Neuronal stem cell (in vitro differentiated cells): ENCODE data around the gene TMEM86A.
"Not testable (repeated sequence)": the region's sequence is repeated elsewhere in the genome, so short reads cannot be mapped to it uniquely, and the experiment has no call there.

ENCODE experiments used
- DNase-seq: peaks from one replicate; pipeline ENCODE4 v3.0.0-alpha.2; 2013; ENCODE audit warnings: low spot score
- H2AFZ ChIP-seq: one replicate; pipeline ENCODE4 v1.6.1; 2013; ENCODE audit warnings: mild to moderate bottlenecking, low read length, inconsistent platforms
- H2AK5ac ChIP-seq: 2 replicates; pipeline ENCODE4 v1.6.1; 2013; ENCODE audit warnings: low read depth, mild to moderate bottlenecking, inconsistent platforms, low read length, moderate library complexity, mixed read lengths
- H2BK120ac ChIP-seq: 2 replicates; pipeline ENCODE4 v1.6.1; 2013; ENCODE audit warnings: low read depth, mild to moderate bottlenecking, inconsistent platforms, low read length, moderate library complexity, mixed read lengths
- H2BK12ac ChIP-seq: one replicate; pipeline ENCODE4 v1.6.1; 2013; ENCODE audit warnings: low read length, inconsistent platforms
- H2BK15ac ChIP-seq: 2 replicates; pipeline ENCODE4 v1.6.1; 2013; ENCODE audit warnings: mild to moderate bottlenecking, low read length, inconsistent platforms, mixed read lengths
- H2BK5ac ChIP-seq: one replicate; pipeline ENCODE4 v1.6.1; 2013; ENCODE audit warnings: inconsistent platforms, mild to moderate bottlenecking, low read length, moderate library complexity
- H3K14ac ChIP-seq: one replicate; pipeline ENCODE4 v1.6.1; 2013; ENCODE audit warnings: low read length, inconsistent platforms
- H3K18ac ChIP-seq: 2 replicates; pipeline ENCODE4 v1.6.1; 2013; ENCODE audit warnings: low read length, inconsistent platforms
- H3K23ac ChIP-seq: 2 replicates; pipeline ENCODE4 v1.6.1; 2013; ENCODE audit warnings: low read depth, mild to moderate bottlenecking, mixed read lengths, low read length, inconsistent platforms; ENCODE audit not compliant: poor library complexity
- H3K27ac ChIP-seq: replicated peaks from 3 replicates; pipeline ENCODE4 v1.5.1; 2013; ENCODE audit warnings: low read length, inconsistent platforms
- H3K27me3 ChIP-seq, 3 experiments: 2 replicates each; pipeline ENCODE4 v1.6.1; 2013; ENCODE audit warnings: low read length in 3 of 3, mild to moderate bottlenecking in 2 of 3, inconsistent platforms in 1 of 3, low read depth in 1 of 3, mixed read lengths in 1 of 3, moderate library complexity in 1 of 3; ENCODE audit not compliant: control insufficient read depth in 3 of 3, insufficient read depth in 3 of 3
- H3K36me3 ChIP-seq, 2 donors: replicated peaks in 1 of 2; 2 replicates each; pipeline ENCODE4 v1.6.1; 2013; ENCODE audit warnings: low read length in 2 of 2; ENCODE audit not compliant: control insufficient read depth in 2 of 2, insufficient read depth in 2 of 2
- H3K4ac ChIP-seq: 2 replicates; pipeline ENCODE4 v1.6.1; 2013; ENCODE audit warnings: inconsistent platforms, mild to moderate bottlenecking, low read length, moderate library complexity
- H3K4me1 ChIP-seq, 2 donors: 1 replicate in 1 of 2; 2 replicates in 1 of 2; pipeline ENCODE4 v1.6.1; 2013; ENCODE audit warnings: low read length in 2 of 2, low read depth in 1 of 2; ENCODE audit not compliant: control insufficient read depth in 2 of 2, insufficient read depth in 1 of 2
- H3K4me2 ChIP-seq: one replicate; pipeline ENCODE4 v1.6.1; 2013; ENCODE audit warnings: mild to moderate bottlenecking, low read length, inconsistent platforms; ENCODE audit not compliant: insufficient read depth, poor library complexity, severe bottlenecking
- H3K4me3 ChIP-seq, 2 donors: 2 replicates each; pipeline ENCODE4 v1.5.1; 2013; ENCODE audit warnings: low read length in 2 of 2, mild to moderate bottlenecking in 2 of 2, inconsistent platforms in 1 of 2, moderate library complexity in 1 of 2
- H3K79me1 ChIP-seq: one replicate; pipeline ENCODE4 v1.6.1; 2013; ENCODE audit warnings: low read depth, mild to moderate bottlenecking, inconsistent platforms, low read length, moderate library complexity
- H3K9ac ChIP-seq: one replicate; pipeline ENCODE4 v1.6.1; 2013; ENCODE audit warnings: mild to moderate bottlenecking, low read depth, low read length, inconsistent platforms; ENCODE audit not compliant: poor library complexity
- H3K9me3 ChIP-seq, 2 donors: replicated peaks in 1 of 2; 2 replicates each; pipeline versions ENCODE3 to v1.6.1; 2013; ENCODE audit warnings: low read length in 2 of 2, mild to moderate bottlenecking in 2 of 2, inconsistent platforms in 1 of 2, low read depth in 1 of 2, mixed read lengths in 1 of 2, moderate library complexity in 1 of 2; ENCODE audit not compliant: control insufficient read depth in 2 of 2, insufficient read depth in 1 of 2
- H4K8ac ChIP-seq: one replicate; pipeline ENCODE4 v1.6.1; 2013; ENCODE audit warnings: low read depth, mild to moderate bottlenecking, inconsistent platforms, low read length, moderate library complexity
- H4K91ac ChIP-seq: one replicate; pipeline ENCODE4 v1.6.1; 2013; ENCODE audit warnings: low read length, low read depth, mild to moderate bottlenecking, inconsistent platforms; ENCODE audit not compliant: poor library complexity
- WGBS, 2 donors: extraction: QIAGEN DNeasy Blood & Tissue Kit; methylation state at CpG; one replicate each; pipeline ENCODE4 v1.1.7; 2013; ENCODE audit warnings: missing lambda C conversion rate in 2 of 2, mixed read lengths in 1 of 2; ENCODE audit not compliant: insufficient read length in 2 of 2, insufficient replicate concordance in 1 of 2; ENCODE audit errors: extremely low coverage in 2 of 2; 5-methylcytosine and 5-hydroxymethylcytosine counted together

The TMEM86A gene

DNA sequence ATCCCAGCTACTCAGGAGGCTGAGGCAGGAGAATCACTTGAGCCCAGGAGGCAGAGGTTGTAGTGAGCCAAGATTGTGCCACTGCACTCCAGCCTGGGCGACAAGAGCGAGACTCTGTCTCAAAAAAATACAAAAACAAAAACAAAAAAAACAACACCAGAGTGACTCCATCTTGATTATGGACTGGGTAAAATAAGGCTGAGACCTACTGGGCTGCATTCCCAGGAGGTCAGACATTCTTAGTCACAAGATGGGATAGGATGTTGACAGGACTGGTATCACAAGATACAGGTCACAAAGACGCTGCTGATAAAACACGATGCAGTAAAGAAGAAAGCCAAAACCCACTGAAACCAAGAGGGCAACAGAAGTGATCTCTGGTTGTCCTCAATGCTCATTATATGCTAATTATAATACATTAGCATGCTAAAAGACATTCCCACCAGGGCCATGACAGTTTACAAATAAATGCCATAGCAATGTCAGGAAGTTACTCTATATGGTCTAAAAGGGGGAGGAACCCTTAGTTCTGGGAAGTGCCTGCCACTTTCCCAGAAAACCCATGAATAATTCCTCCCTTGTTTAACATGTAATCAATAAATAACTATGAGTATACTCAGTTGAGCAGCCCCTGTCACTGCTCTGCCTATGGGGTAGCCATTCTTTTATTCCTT, 7.0 kb upstream of the TMEM86A start:
- H3K27ac ChIP-seq, H2BK120ac ChIP-seq, H2BK12ac ChIP-seq, H3K4ac ChIP-seq, H3K14ac ChIP-seq, H4K8ac ChIP-seq, H2BK15ac ChIP-seq, H3K36me3 ChIP-seq, H3K23ac ChIP-seq, H3K27me3 ChIP-seq, H3K9me3 ChIP-seq, H3K18ac ChIP-seq, H2BK5ac ChIP-seq, H4K91ac ChIP-seq, DNase-seq, H3K4me3 ChIP-seq, H3K9ac ChIP-seq, H3K4me2 ChIP-seq, H3K79me1 ChIP-seq, H2AK5ac ChIP-seq, H3K4me1 ChIP-seq: not testable (repeated sequence)
- peak overlapping the region; percentile 37 for H2AFZ ChIP-seq
- WGBS, 2 donors, result no CpG with 5 or more reads among the region's 4 CpGs

DNA sequence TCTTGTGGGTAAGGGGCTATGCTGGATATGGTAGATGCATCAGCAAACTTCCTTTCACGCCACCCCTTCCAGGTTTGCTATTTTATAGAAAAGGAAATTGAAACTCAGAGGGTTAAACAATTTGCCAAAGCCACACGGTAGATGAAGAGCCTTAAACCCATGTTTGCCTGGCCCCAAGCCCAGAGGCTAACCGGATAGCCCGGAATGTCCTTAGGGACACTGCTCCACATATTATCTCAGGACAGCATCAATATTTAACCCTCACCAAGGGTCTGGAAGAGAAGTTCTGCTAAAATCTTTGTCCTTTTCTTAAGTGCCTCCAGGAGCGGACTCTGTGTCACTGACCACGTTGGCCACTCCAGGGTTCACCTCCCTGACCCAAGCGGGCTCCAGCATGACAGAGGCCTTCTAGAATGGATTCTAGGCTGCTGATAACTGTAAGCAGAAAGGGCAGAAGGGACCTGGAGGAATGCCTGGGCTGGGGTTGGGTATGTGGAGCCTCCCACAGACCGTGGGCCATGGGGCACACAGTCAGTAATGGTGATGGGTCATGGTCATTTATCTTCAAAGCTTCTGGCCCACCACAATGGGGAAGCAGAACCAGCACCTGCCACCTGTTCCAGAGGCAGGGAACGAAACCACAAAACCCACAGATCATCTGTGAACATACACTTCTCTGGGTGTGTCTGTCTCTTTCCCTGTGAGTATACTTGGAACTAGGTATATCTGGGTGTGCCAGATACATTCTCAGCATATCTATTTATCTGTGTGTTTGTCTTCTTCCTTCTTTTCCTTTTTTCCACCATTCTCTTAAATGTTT, 5.4 kb upstream of the TMEM86A start:
- Histone ChIP-seq H2BK15ac (no peak overlapping the region), H3K27me3 (peaks cover 0 to 17% (median 15%) of the 10 kb centered on the region in 3 experiments), H3K9ac (no peak overlapping the region), H3K4ac (no peak overlapping the region), H2BK120ac (no peak overlapping the region), H4K91ac (no peak overlapping the region), H3K27ac (no peak overlapping the region), H3K36me3 (no peaks in the 10 kb centered on the region), H3K4me3 (no peak overlapping the region), H4K8ac (no peak overlapping the region), H3K9me3 (no peaks in the 10 kb centered on the region), H3K23ac (no peak overlapping the region), H2BK12ac (no peak overlapping the region), H3K4me1 (peaks cover under 1 to 5% of the 10 kb centered on the region in 2 donors), H3K14ac (no peak overlapping the region), H2AK5ac (no peak overlapping the region), H3K4me2 (no peak overlapping the region), H2BK5ac (no peak overlapping the region), H3K18ac (no peak overlapping the region), H3K79me1 (no peaks in the 10 kb centered on the region), H2AFZ (no peak overlapping the region)
- no peak for DNase-seq
- no CpG with 5 or more reads among the region's 9 CpGs for WGBS, 2 donors

DNA sequence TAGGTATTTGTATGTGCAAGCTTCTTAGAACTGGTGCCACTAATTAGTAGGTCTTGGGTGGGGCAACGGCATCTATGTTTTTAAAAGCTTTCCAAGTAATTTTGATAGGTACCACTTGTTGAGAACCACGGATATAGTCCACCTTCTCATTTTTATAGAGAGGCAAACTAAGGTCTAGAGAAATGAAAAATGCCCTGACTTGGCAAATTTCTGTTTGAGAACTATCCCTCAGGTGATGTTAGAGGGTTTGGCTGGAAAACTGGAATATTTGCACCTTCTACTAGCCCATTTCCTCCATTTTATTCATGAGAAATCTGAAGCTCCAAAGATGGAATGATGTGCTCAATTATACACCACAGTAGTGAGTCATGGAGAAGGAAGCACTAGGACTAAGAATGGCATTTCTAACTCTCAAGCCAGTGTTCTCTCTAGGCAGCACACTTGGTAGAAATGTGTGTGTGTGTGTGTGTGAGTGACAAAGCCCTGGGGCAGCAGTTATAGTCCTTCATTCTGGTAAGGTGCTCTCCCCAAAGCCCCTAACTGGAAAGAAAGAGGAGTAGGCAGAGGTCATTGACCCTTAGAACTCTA, 1.8 kb upstream of the TMEM86A start:
- Histone ChIP-seq H3K27ac (no peak overlapping the region), H3K9ac (no peak overlapping the region), H3K36me3 (no peaks in the 10 kb centered on the region), H4K8ac (no peak overlapping the region), H3K18ac (no peak overlapping the region), H2BK12ac (no peak overlapping the region), H2AFZ (no peak overlapping the region), H3K9me3 (no peaks in the 10 kb centered on the region), H2BK15ac (no peak overlapping the region), H3K14ac (no peak overlapping the region), H3K79me1 (no peaks in the 10 kb centered on the region), H3K4me3 (no peak overlapping the region), H2AK5ac (no peak overlapping the region), H3K23ac (no peak overlapping the region), H4K91ac (no peak overlapping the region), H2BK120ac (no peak overlapping the region), H3K27me3 (peaks cover 0 to 27% (median 16%) of the 10 kb centered on the region in 3 experiments), H3K4me1 (peaks cover 8 to 9% of the 10 kb centered on the region in 2 donors), H3K4me2 (no peak overlapping the region), H3K4ac (no peak overlapping the region), H2BK5ac (no peak overlapping the region)
- DNase-seq, result no peak
- WGBS, 2 donors, result no CpG with 5 or more reads among the region's 2 CpGs

DNA sequence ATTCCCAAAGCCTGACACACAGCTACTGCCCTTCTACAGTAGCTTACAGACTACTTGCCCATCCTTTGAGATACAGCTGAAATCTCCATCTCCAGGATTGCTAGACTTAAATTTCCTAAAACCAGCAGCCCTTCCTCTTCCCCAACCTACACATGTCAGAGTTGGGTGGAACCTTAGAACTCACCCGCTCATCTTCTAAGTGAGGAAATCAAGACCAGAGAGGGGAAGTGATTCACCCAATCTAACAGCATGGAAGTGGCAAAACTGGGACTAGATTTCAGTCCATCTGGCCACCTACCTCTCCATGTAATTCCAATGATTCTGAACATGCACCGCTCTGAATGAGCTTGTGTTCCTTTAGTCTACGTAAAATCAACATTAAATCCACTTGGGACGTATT, 1.0 kb upstream of the TMEM86A start:
- Histone ChIP-seq H4K91ac (no peak overlapping the region), H3K9me3 (no peaks in the 10 kb centered on the region), H2BK15ac (no peak overlapping the region), H3K4me1 (peaks cover 8% of the 10 kb centered on the region in 2 donors), H3K27me3 (peaks cover 0 to 27% (median 16%) of the 10 kb centered on the region in 3 experiments), H3K18ac (no peak overlapping the region), H3K4me3 (no peak overlapping the region), H4K8ac (no peak overlapping the region), H3K27ac (no peak overlapping the region), H2BK12ac (no peak overlapping the region), H2BK5ac (no peak overlapping the region), H3K4ac (no peak overlapping the region), H3K9ac (no peak overlapping the region), H2AK5ac (no peak overlapping the region), H3K79me1 (no peaks in the 10 kb centered on the region), H2AFZ (no peak overlapping the region), H3K36me3 (no peaks in the 10 kb centered on the region), H3K14ac (no peak overlapping the region), H3K23ac (no peak overlapping the region), H3K4me2 (no peak overlapping the region), H2BK120ac (no peak overlapping the region)
- no CpG with 5 or more reads among the region's 4 CpGs for WGBS, 2 donors
- DNase-seq, result no peak
